ENCODE results near the gene REEP6.
"Not testable (repeated sequence)": the region's sequence is repeated elsewhere in the genome, so short reads cannot be mapped to it uniquely, and the experiment has no call there.

The REEP6 gene

DNA sequence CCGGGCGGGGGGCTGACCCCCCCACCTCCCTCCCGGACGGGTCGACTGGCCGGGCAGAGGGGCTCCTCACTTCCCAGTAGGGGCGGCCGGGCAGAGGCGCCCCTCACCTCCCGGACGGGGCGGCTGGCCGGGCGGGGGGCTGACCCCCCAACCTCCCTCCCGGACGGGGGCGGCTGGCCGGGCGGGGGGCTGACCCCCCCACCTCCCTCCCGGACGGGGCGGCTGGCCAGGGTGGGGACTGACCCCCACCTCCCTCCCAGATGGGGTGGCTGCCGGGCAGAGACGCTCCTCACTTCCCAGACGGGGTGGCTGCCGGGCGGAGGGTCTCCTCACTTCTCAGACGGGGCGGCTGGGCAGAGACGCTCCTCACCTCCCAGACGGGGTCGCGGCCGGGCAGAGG is 8.2 kb downstream of the REEP6 start:
- H3K4me3 ChIP-seq (ENCODE audit: low read depth in 1 of 5, low read length in 5 of 5); H3K9me3 ChIP-seq (ENCODE audit: control insufficient read depth in 5 of 5, low read length in 5 of 5); H3K36me3 ChIP-seq (ENCODE audit: control insufficient read depth in 5 of 5, insufficient read depth in 5 of 5, low read length in 5 of 5); H3K9ac ChIP-seq (ENCODE audit: low read length in 5 of 5); H3K27ac ChIP-seq (ENCODE audit: low read depth, low read length): not testable (repeated sequence)
- peaks cover 3 to 12% (median 7%) of the 10 kb centered on the region in 5 donors for H3K4me1 ChIP-seq (ENCODE audit: control insufficient read depth in 5 of 5, insufficient read depth in 5 of 5, low read length in 5 of 5)
- H3K27me3 ChIP-seq (ENCODE audit: control insufficient read depth in 5 of 5, insufficient read depth in 4 of 5, low read length in 5 of 5): peaks cover 25 to 36% (median 31%) of the 10 kb centered on the region in 5 donors

DNA sequence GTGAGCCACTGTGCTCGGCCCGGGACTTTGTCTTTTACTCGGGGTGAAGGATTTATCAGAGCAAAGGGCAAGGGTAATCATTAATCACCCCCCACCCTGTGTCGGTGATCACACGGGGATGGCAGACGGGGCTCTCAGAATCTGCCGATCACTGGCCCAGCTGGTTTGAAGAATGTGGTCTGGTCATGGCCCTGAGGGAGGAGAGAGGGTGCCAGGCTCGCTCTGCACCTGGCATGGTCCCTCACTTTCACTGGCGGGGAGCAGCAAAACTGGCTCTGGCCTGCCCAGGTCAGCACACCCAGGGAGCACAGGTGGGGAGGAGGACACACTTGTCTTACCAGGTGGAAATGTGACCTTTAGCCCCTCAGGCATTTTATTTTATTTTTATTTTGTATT is 10.2 kb downstream of the REEP6 start:
- no peaks in the 10 kb centered on the region for H3K36me3 ChIP-seq (ENCODE audit: control insufficient read depth in 5 of 5, insufficient read depth in 5 of 5, low read length in 5 of 5)
- peaks cover 3 to 9% (median 6%) of the 10 kb centered on the region in 5 donors for H3K4me1 ChIP-seq (ENCODE audit: control insufficient read depth in 5 of 5, insufficient read depth in 5 of 5, low read length in 5 of 5)
- peaks cover 26 to 37% (median 32%) of the 10 kb centered on the region in 5 donors for H3K27me3 ChIP-seq (ENCODE audit: control insufficient read depth in 5 of 5, insufficient read depth in 4 of 5, low read length in 5 of 5)
- H3K27ac ChIP-seq (ENCODE audit: low read depth, low read length): no peak overlapping the region
- H3K9me3 ChIP-seq (ENCODE audit: control insufficient read depth in 5 of 5, low read length in 5 of 5): peaks cover 0 to 3% (median 0%) of the 10 kb centered on the region in 5 donors
- no peak overlapping the region for H3K9ac ChIP-seq (ENCODE audit: low read length in 5 of 5)
- H3K4me3 ChIP-seq (ENCODE audit: low read depth in 1 of 5, low read length in 5 of 5): no peak overlapping the region

DNA sequence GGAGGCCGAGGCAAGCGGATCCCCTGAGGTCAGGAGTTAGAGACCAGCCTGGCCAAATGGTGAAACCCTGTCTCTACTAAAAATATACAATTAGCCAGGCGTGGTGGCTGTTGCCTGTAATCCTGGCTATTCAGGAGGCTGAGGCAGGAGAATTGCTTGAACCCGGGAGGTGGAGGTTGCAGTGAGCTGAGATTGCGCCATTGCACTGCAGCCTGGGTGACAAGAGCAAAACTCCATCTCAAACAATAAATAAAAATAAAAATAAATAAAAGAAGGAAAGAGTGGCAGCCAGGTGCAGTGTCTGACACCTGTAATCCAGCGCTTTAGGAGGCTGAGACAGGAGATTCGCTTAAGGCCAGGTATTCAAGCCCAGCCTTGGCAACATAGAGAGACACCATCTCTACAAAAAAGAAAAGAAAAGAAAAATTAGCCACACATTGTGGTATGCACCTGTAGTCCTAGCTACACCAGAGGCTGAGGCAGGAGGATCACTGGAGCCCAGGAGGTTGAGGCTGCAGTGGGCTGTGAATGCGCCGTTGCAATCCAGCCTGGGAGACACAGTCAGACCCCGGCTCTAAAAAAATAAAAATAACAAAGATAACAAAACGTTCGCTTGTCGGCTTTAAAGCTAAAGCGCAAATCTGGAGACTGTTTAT is 11.6 kb downstream of the REEP6 start:
- Histone ChIP-seq H3K27me3 (ENCODE audit: control insufficient read depth in 5 of 5, insufficient read depth in 4 of 5, low read length in 5 of 5) (peaks cover 18 to 32% (median 28%) of the 10 kb centered on the region in 5 donors), H3K36me3 (ENCODE audit: control insufficient read depth in 5 of 5, insufficient read depth in 5 of 5, low read length in 5 of 5) (no peaks in the 10 kb centered on the region), H3K9ac (ENCODE audit: low read length in 5 of 5) (no peak overlapping the region), H3K4me3 (ENCODE audit: low read depth in 1 of 5, low read length in 5 of 5) (no peak overlapping the region), H3K4me1 (ENCODE audit: control insufficient read depth in 5 of 5, insufficient read depth in 5 of 5, low read length in 5 of 5) (peaks cover 0 to 13% (median 9%) of the 10 kb centered on the region in 5 donors), H3K9me3 (ENCODE audit: control insufficient read depth in 5 of 5, low read length in 5 of 5) (peaks cover 0 to 3% (median 0%) of the 10 kb centered on the region in 5 donors), H3K27ac (ENCODE audit: low read depth, low read length) (no peak overlapping the region)

DNA sequence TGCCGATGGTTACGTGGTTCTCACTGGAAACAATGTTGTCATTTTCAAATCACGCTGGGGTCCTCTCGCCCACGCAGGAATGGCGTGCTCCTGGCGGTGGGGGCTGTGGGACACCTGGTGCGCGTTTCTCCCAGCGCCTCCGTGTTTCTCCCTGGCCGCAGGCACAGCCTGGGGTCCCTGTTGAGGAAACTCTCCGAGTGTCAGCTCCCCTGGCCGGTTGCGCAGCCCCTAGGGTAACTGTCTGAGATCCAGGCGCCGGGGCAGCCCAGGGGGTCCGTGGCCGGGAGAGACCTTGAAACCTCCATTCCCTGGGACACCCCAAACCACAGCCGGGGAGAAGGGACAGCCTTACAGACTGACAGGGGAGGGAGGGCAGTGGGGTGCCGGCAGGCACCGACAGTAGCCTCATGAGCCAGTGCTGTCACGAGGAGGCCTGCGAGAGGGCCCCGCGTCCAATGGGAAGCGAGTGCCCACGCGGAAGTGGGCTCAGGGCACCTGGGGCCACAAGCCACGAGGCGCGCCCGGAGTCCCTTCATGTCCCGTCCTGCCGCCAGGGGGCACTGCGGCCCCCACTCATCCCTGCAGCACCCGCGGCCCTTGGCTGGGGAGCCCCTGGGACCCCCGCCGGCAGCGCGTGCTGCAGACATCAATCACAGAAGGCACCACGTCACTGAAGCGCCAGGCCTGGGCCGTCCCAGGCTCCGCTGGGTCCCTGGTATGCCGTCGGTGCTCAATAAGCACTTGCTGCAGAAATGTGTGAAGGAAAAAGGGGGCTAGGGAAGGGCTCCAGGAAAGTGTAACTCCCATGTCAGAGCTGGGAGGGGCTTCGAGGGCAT is 12.3 kb downstream of the REEP6 start:
- Histone ChIP-seq H3K4me3 (ENCODE audit: low read depth in 1 of 5, low read length in 5 of 5) (no peak overlapping the region), H3K9me3 (ENCODE audit: control insufficient read depth in 5 of 5, low read length in 5 of 5) (peaks cover 0 to 3% (median under 1%) of the 10 kb centered on the region in 5 donors), H3K9ac (ENCODE audit: low read length in 5 of 5) (no peak overlapping the region), H3K36me3 (ENCODE audit: control insufficient read depth in 5 of 5, insufficient read depth in 5 of 5, low read length in 5 of 5) (no peaks in the 10 kb centered on the region), H3K4me1 (ENCODE audit: control insufficient read depth in 5 of 5, insufficient read depth in 5 of 5, low read length in 5 of 5) (peaks cover 0 to 18% (median 14%) of the 10 kb centered on the region in 5 donors), H3K27ac (ENCODE audit: low read depth, low read length) (no peak overlapping the region), H3K27me3 (ENCODE audit: control insufficient read depth in 5 of 5, insufficient read depth in 4 of 5, low read length in 5 of 5) (peaks cover 18 to 28% (median 27%) of the 10 kb centered on the region in 5 donors)

DNA sequence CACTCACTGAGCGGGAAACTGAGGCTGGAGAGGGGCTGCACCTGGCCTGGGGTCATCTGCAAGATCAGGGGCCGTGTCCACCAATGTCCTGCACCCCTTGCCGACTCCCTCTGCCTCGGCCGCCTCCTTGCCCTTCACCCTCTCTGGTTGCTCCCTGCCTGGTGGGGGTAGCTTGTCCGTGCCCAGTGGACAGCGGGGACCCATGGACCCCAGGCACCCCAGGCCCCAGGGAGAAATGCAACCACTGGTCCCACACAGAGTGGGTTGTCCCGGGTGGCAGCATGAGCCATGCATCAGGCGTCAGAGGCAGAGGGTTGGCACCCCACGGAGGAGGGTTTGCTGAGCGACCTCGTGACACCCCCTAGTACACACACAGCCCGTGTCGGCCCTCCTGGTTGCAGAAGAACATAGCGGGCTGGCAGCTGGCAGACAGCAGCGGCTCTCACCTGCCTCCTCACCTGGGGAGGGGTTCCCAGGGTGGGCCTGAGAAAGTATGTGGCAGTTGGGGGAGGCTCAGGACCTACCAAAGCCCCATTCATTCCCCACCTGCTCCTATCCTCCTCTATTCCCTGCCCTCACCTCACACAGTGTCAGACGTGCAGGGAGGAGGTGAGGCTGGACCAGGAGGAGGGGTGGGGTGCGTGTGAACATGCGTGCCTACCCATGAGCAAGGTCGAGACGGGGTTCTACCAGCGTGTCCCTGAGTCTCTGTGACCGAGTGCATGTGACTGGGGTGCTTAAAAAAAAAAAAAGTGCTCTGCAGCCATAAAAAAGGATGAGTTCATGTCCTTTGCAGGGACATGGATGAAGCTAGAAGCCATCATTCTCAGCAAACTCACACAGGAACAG is 13.2 kb downstream of the REEP6 start:
- H3K4me3 ChIP-seq (ENCODE audit: low read depth in 1 of 5, low read length in 5 of 5): no peak overlapping the region
- peaks cover 18 to 28% (median 27%) of the 10 kb centered on the region in 5 donors for H3K27me3 ChIP-seq (ENCODE audit: control insufficient read depth in 5 of 5, insufficient read depth in 4 of 5, low read length in 5 of 5)
- peaks cover 0 to 8% (median 6%) of the 10 kb centered on the region in 5 donors for H3K9me3 ChIP-seq (ENCODE audit: control insufficient read depth in 5 of 5, low read length in 5 of 5)
- no peaks in the 10 kb centered on the region for H3K36me3 ChIP-seq (ENCODE audit: control insufficient read depth in 5 of 5, insufficient read depth in 5 of 5, low read length in 5 of 5)
- H3K27ac ChIP-seq (ENCODE audit: low read depth, low read length): no peak overlapping the region
- peaks cover 0 to 21% (median 15%) of the 10 kb centered on the region in 5 donors for H3K4me1 ChIP-seq (ENCODE audit: control insufficient read depth in 5 of 5, insufficient read depth in 5 of 5, low read length in 5 of 5)
- no peak overlapping the region for H3K9ac ChIP-seq (ENCODE audit: low read length in 5 of 5)

DNA sequence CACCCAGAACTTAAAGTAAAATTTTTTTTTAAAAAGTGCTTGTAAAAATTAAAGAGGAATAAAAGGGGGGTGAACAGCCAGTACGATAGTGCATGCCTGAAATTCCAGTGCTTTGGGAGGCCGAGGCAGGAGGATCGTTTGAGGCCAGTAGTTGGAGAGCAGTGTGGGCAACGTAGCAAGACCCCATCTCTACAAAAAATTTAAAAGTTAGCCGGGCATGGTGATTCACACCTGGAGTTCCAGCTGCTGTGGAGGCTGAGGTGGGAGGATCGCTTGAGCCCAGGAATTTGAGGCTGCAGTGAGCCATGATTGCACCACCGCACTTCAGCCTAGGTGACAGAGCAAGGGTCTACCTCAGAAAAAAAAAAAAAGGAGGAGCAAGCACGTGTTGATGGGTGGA is 14.0 kb downstream of the REEP6 start:
- Histone ChIP-seq H3K27me3 (ENCODE audit: control insufficient read depth in 5 of 5, insufficient read depth in 4 of 5, low read length in 5 of 5) (peaks cover 18 to 28% (median 27%) of the 10 kb centered on the region in 5 donors), H3K27ac (ENCODE audit: low read depth, low read length) (no peak overlapping the region)

DNA sequence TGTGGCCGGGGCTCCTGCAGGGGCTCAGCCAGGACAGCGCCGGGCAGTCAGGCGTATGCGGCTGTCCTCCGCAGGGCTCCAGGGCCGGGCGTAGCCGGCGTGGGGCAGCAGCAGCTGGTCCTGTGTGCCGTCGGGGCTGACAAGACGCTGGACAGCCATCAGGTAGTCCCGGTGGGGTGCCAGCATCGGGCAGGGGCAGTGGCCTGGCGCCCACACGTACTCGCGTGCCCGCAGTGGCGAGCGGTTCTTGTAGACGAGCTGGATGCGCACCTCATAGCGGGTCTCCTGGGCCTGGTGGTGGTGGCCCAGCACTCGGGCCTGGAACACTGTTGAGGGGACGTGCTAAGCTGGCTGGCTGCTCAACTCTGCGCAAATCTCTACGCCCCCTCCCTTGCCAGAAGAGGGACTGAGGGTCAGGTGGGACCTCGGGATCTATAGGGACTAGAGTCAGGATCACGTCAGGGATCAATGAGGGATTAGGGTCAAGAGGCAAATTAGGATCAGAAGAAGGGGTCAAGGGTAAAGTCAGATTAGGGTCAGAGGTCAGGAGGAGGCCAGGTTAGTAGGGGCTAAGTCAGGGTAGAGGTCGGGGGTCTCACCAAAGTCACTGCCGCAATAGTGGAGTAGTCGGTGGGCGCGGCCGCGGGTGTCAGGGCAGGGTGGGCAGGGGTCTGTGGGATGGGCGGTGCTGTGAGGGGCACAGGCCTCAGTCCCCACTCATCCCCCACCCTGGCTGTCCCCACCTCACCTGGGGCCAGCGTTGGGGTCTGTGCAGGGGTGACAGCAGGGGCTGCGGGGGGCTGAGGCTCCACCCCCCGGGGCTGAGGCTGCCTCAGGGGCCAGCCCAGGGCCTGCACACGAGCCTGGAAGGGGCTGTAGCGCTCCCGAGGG is 15.3 kb downstream of the REEP6 start:
- H3K36me3 ChIP-seq (ENCODE audit: control insufficient read depth in 5 of 5, insufficient read depth in 5 of 5, low read length in 5 of 5): no peaks in the 10 kb centered on the region
- peaks cover 0 to 21% (median 15%) of the 10 kb centered on the region in 5 donors for H3K4me1 ChIP-seq (ENCODE audit: control insufficient read depth in 5 of 5, insufficient read depth in 5 of 5, low read length in 5 of 5)
- H3K9ac ChIP-seq (ENCODE audit: low read length in 5 of 5): no peak overlapping the region
- H3K4me3 ChIP-seq (ENCODE audit: low read depth in 1 of 5, low read length in 5 of 5): no peak overlapping the region
- no peak overlapping the region for H3K27ac ChIP-seq (ENCODE audit: low read depth, low read length)
- peaks cover 0 to 8% (median 6%) of the 10 kb centered on the region in 5 donors for H3K9me3 ChIP-seq (ENCODE audit: control insufficient read depth in 5 of 5, low read length in 5 of 5)
- peaks cover 15 to 34% (median 27%) of the 10 kb centered on the region in 5 donors for H3K27me3 ChIP-seq (ENCODE audit: control insufficient read depth in 5 of 5, insufficient read depth in 4 of 5, low read length in 5 of 5)

More for the DNA sequence above, 14.0 kb downstream of the REEP6 start:
- Histone ChIP-seq H3K36me3 (ENCODE audit: control insufficient read depth in 5 of 5, insufficient read depth in 5 of 5, low read length in 5 of 5) (no peaks in the 10 kb centered on the region), H3K9me3 (ENCODE audit: control insufficient read depth in 5 of 5, low read length in 5 of 5) (peaks cover 0 to 8% (median 6%) of the 10 kb centered on the region in 5 donors), H3K4me3 (ENCODE audit: low read depth in 1 of 5, low read length in 5 of 5) (no peak overlapping the region), H3K4me1 (ENCODE audit: control insufficient read depth in 5 of 5, insufficient read depth in 5 of 5, low read length in 5 of 5) (peaks cover 0 to 21% (median 15%) of the 10 kb centered on the region in 5 donors), H3K9ac (ENCODE audit: low read length in 5 of 5) (no peak overlapping the region)

DNA sequence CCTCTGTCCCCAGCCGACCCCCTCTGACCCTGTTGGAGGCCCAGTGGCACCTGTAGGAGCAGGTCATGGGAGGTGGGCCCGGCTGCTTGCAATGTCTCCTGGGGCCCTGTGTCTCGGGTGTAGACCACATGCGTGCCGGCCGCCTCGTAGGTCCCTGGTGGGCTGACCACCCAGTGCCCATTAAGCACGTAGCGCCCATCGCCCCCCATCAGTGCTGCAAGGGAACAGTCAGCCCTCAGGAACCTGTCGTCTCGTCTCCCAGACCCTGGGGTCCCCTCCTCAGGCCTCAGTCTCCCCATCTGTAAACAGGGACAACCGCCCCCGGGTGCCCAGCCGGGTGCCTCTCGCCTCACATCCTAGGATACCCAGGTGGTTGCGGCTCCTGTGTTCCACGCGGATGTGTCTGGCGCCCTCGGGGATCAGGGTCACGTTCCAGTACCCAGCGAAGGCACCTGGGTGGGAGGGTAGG is 16.2 kb downstream of the REEP6 start:
- Histone ChIP-seq H3K9ac (ENCODE audit: low read length in 5 of 5) (no peak overlapping the region), H3K4me1 (ENCODE audit: control insufficient read depth in 5 of 5, insufficient read depth in 5 of 5, low read length in 5 of 5) (peaks cover 0 to 21% (median 15%) of the 10 kb centered on the region in 5 donors), H3K9me3 (ENCODE audit: control insufficient read depth in 5 of 5, low read length in 5 of 5) (peaks cover 0 to 8% (median 6%) of the 10 kb centered on the region in 5 donors), H3K27ac (ENCODE audit: low read depth, low read length) (no peak overlapping the region), H3K27me3 (ENCODE audit: control insufficient read depth in 5 of 5, insufficient read depth in 4 of 5, low read length in 5 of 5) (peaks cover 21 to 42% (median 36%) of the 10 kb centered on the region in 5 donors), H3K4me3 (ENCODE audit: low read depth in 1 of 5, low read length in 5 of 5) (peak overlapping the region in 1 of 5 donors; percentile 70), H3K36me3 (ENCODE audit: control insufficient read depth in 5 of 5, insufficient read depth in 5 of 5, low read length in 5 of 5) (no peaks in the 10 kb centered on the region)

Data from subcutaneous abdominal adipose tissue (tissue), 5 donors.